ENCODE measurements around the gene ZNRF3. TPM values are rescaled to one million over a fixed set of nuclear protein-coding genes. Genes with fewer than 3 reads are reported as not detected.
A peak's percentile ranks its signal among the peaks of the same experiment; 100 is the strongest.

Gene ZNRF3
- total and polyA plus RNA-seq, 9 donors = 7.4 to 24.3 (median 11.6) TPM

- WGBS, 3 donors = 26 to 32% (median 27%) methylated on average over 9 of the region's 9 CpGs
- peak; percentile 61 to 83 (median 70) for DNase-seq
- intact Hi-C loops (cut with DNase I) = loop anchor here in 3 of 4 donors (2.0 to 10.0 kb wide), 4 partner anchors 184 to 194 kb away; no protein-coding TSS in a partner anchor
- no peaks in the 10 kb centered on the region for H3K27me3 ChIP-seq
- no peak overlapping the region for H3K4me3 ChIP-seq
- no peak for TF ChIP-seq EP300 (IDR thresholded peaks at IDR 0.05)
- TF ChIP-seq, protein P1, sequence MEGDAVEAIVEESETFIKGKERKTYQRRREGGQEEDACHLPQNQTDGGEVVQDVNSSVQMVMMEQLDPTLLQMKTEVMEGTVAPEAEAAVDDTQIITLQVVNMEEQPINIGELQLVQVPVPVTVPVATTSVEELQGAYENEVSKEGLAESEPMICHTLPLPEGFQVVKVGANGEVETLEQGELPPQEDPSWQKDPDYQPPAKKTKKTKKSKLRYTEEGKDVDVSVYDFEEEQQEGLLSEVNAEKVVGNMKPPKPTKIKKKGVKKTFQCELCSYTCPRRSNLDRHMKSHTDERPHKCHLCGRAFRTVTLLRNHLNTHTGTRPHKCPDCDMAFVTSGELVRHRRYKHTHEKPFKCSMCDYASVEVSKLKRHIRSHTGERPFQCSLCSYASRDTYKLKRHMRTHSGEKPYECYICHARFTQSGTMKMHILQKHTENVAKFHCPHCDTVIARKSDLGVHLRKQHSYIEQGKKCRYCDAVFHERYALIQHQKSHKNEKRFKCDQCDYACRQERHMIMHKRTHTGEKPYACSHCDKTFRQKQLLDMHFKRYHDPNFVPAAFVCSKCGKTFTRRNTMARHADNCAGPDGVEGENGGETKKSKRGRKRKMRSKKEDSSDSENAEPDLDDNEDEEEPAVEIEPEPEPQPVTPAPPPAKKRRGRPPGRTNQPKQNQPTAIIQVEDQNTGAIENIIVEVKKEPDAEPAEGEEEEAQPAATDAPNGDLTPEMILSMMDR (IDR thresholded peaks at IDR 0.05) = peak; percentile 86 to 95 (median 92)
- no peaks in the 10 kb centered on the region for H3K9me3 ChIP-seq
- no peak overlapping the region for H3K27ac ChIP-seq
- H3K36me3 ChIP-seq = no peaks in the 10 kb centered on the region
- peaks cover 9% of the 10 kb centered on the region for H3K4me1 ChIP-seq (ENCODE audit: insufficient read depth)
These were observed 157.3 kb downstream of the ZNRF3 start for GRCh38 chr22:29040385-29041275.

- no peaks in the 10 kb centered on the region for H3K36me3 ChIP-seq
- TF ChIP-seq EP300 (IDR thresholded peaks at IDR 0.05) = no peak
- TF ChIP-seq, protein P1 (IDR thresholded peaks at IDR 0.05) = no peak
- TF ChIP-seq POLR2A (IDR thresholded peaks at IDR 0.05) = no peak
- intact Hi-C loops (cut with DNase I) = loop anchor here in 3 of 4 donors (2.0 to 10.0 kb wide), 4 partner anchors 185 to 193 kb away; no protein-coding TSS in a partner anchor
- peaks cover 9% of the 10 kb centered on the region for H3K4me1 ChIP-seq (ENCODE audit: insufficient read depth)
- no peaks in the 10 kb centered on the region for H3K9me3 ChIP-seq
- DNase-seq = peak in 2 of 5 donors; percentile 41 to 43
- H3K4me3 ChIP-seq = no peak overlapping the region
- H3K27me3 ChIP-seq = no peaks in the 10 kb centered on the region
- WGBS, 3 donors = 10 to 17% (median 10%) methylated on average over 2 of the region's 2 CpGs
- no peak overlapping the region for H3K27ac ChIP-seq
These were observed 158.0 kb downstream of the ZNRF3 start for GRCh38 chr22:29041408-29041807.

DNA sequence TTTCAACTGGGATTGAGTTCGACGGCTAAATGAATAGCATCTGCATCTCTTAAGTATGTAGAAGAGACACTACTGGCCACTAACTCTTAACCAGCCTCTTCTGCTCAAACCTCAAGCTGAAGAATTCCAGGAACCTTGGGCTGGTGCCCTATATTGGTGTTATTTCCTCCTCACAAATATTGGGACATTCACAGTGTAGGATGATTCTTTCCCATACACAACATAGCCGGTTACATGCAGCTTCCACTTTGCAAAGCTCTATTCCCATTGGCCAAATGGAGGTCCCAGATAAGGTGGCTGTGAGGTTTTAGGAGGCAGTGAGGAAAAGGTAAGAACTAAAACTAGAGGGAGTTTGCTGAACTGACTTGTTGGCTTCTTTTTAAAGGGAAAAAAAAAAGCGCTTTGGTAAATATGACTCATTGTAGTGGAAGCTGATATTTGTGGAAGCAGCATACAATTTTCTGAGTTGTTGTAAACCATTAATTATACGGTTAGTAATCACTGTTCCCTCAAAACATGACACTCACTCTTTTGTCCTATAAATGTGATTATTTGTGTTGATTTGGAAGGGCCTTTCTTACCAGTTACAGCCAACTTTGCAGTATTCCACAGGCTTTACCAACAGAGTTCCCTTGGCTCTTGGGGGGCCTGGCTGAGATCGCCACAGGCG, 160.7 kb downstream of the ZNRF3 start:
- DNase-seq = no peak
- Histone ChIP-seq H3K36me3 (no peaks in the 10 kb centered on the region), H3K4me1 (ENCODE audit: insufficient read depth) (peaks cover 9% of the 10 kb centered on the region), H3K27me3 (no peaks in the 10 kb centered on the region), H3K9me3 (no peaks in the 10 kb centered on the region), H3K27ac (peak overlapping the region in 1 of 2 donors; percentile 41), H3K4me3 (no peak overlapping the region)
- no peak for TF ChIP-seq POLR2A (IDR thresholded peaks at IDR 0.05)
- TF ChIP-seq, protein P1 (IDR thresholded peaks at IDR 0.05) = no peak
- TF ChIP-seq EP300 (IDR thresholded peaks at IDR 0.05) = no peak
- WGBS, 3 donors = 45 to 58% (median 46%) methylated on average over 7 of the region's 7 CpGs
- intact Hi-C loops (cut with DNase I) = loop anchor here in 1 of 4 donors (10.0 kb wide), 2 partner anchors 189 to 191 kb away; no protein-coding TSS in a partner anchor

DNA sequence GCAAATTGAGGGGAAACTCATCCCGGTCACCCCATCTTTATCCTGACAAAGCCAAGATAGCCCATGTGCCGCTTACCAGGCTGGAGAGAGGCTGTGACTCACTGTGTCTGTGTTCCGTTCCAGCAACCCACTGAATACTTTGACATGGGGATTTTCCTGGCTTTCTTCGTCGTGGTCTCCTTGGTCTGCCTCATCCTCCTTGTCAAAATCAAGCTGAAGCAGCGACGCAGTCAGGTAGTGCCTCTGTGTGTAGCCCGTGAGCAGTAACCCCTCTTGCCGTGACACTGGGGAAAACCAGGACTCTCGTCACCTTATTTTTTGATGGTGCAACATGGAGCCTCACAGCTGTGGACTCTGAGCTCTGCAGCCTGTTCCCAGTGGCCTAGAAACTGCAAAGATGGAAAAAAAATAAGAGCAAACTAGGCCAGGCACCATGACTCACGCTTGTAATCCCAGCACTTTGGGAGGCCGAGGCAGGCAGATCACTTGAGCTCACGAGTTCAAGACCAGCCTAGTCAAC, 161.3 kb downstream of the ZNRF3 start:
- Histone ChIP-seq H3K9me3 (no peaks in the 10 kb centered on the region), H3K36me3 (no peaks in the 10 kb centered on the region), H3K27ac (peak overlapping the region in 1 of 2 donors; percentile 41), H3K27me3 (no peaks in the 10 kb centered on the region), H3K4me3 (no peak overlapping the region), H3K4me1 (ENCODE audit: insufficient read depth) (peaks cover 9% of the 10 kb centered on the region)
- 69 to 70% (median 69%) methylated on average over 13 of the region's 13 CpGs for WGBS, 3 donors
- DNase-seq = no peak
- TF ChIP-seq, protein P1 (IDR thresholded peaks at IDR 0.05) = no peak
- TF ChIP-seq EP300 (IDR thresholded peaks at IDR 0.05) (no peak), POLR2A (IDR thresholded peaks at IDR 0.05) (no peak)
- intact Hi-C loops (cut with DNase I) = loop anchor here in 2 of 4 donors (5.0 to 10.0 kb wide), 3 partner anchors 190 to 198 kb away; no protein-coding TSS in a partner anchor
